Kidney capillary endothelial cell (primary cell): ENCODE measurements around the gene NFATC1.

Experiments used
- DNase-seq: peaks from one replicate; pipeline ENCODE4 v3.0.0-alpha.2; 2018; ENCODE audit warnings: low spot score

NFATC1 gene

DNA sequence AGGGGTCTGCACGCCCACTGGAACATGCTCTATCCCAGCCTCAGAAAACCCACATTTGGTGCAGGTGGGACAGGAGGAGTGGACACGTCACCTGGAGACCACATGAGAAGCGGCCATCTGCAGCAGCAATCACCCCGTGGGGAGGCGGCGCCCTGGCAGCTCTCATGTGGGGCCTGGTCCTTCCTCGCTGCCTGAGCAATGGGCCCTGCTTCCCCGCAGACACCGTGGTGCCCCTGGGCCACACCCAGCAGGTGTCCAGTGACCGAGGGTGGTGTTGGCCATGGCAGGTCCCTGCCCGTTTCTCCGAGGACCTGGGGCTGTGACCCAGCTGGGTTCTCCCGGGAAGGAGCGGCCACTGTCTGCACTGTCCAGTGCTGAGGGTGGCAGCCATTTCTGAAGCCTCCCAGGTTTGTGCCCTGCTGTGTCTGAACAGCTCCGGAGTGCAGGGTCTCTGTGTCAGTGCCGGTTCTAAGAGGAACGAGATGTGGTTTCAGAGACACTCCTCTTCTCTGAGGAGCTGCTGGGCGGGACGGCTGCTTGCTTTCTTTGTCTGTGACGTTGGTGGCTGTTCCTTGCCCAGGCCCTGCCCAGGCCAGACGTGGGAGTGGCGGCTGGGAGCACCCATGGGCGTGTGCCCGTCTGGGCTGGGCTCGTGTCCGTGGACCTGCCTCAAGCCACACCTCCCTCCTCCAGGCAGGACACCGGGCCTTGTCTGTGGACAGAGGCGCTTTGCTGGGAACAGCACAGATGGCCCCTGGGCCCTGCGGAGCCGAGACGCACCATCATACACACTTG lies 44.8 kb downstream of the NFATC1 start:
- DNase-seq, result no peak

DNA sequence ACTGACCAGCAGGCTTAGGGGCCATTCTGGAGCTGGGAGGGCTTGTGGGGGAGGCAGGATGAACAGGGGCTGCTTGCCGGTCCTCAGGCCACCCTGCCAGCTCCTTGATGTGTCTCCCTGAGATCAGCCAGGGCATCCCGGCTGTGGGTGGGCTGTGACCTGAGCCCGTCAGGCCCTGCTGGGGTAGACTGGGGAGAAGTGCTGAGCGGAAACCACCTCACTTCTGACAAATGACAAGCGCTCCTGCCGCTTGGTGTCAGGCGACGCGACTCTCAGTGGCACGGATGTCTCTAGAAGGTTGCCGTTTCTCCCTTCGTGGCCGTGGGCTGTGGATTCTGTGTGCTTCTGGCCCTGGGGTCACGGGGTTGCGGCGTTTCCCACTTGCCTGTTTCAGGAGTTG lies 45.7 kb downstream of the NFATC1 start:
- no peak for DNase-seq

DNA sequence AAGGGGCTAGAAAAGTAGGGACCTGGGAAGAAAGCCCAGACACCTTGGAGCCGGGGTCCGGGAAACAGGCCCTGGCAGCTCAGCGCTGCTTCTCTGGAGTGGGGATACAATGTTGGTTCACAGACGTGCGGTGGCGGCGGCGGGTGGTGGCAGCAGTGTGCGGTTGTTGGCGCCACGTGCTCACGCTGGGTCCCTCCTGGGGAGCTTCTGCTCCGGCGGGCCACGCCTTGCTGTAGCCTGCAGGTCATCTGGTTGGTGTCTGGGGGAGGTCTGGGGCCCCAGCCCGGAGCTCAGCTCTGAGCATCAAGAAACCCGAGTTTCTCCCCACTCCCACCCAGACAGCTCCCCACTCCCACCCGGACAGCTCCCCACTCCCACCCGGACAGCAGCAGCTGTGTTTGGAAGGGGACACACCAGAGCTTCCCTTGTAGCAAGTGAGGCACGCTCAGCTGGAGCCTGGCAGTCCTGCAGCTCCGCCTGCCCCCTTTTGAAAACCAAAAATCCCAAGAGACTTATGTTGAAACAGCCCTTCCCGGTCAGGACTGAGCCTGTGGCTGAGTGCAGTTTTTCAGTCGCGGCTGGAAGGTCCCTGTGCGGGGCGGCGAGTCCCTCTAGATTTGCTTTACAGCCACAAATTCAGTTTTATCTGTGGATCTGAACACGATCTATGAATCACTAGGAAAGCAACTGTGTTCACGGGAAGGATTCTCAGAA lies 46.9 kb downstream of the NFATC1 start:
- no peak for DNase-seq

DNA sequence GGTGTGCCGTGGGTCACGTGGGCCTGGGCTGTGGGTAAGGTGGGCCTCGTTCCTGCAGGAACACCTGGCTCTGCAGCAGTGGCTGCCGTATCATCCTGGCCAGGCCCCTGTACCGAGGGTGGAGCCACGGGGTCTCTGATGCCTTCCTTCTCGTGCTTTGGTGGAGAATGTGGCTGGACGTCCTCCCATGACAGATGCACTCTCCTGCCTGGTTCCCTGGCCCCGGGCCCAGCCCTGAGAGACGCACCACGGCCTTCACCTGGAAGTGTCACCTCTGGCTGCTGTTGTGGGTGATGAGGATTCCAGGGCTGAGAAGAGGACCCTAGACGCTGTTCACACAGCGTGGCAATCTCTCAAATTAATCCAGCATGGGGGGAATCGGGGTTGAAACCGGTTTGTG lies 49.5 kb downstream of the NFATC1 start:
- no peak for DNase-seq

DNA sequence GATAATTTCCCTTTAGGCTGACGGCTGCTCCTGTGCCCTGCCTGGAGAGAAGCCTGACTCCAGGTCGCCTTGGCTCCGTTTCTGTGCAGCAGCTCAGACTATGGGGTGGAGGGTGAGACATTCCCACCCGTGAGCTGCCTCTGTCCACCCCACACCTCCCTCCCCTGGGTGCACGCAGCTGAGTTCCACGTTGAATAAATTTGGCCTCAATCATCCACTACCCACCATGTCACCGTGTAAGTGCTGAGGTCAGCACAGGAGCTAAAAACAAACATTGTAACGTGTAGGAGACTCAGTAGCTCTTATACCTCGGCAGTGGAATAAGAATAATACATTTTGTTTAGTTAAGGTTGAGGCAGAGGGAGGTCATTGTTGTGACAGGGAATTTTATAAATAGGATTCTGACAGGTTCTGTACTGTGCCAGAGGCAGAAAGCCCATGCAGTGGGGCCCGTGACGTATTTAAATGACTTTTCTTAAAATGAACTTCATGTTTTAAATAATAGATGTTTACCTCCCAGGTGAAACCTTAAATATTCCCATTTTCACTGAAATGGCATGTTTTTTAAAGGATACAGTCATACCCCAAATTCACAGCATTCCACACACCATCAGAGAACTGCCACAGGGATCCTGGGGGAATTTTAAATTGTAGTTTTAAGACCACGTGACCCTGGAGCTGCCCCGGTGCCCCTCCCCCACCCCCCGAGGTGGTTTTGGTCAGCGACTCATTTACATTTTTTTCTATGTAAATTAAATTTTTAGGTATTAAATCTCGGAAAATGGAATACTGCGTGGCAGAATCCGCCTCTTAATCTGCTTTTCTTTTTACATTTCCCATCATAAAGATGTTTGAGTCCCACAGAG lies 50.2 kb downstream of the NFATC1 start:
- DNase-seq, result no peak

DNA sequence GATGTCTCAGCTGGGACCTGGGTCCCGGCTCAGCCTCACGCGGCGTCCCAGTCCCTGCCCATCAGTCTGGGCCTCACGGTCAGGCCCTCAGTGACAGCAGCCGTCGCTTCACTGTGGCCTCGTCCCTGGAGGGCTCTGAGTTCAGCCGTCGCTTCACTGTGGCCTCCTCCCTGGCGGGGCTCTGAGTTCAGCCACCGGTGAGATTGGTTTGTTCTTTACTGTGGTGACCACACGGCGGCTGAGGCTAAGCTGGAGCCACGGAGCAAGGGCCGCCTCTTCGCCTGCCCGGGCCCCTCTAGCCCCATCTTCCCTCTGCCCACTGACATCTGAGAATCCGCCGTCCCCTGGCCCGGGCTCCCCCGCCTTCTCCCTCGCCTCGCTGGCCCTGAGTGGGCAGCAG lies 51.2 kb downstream of the NFATC1 start:
- DNase-seq, result no peak

DNA sequence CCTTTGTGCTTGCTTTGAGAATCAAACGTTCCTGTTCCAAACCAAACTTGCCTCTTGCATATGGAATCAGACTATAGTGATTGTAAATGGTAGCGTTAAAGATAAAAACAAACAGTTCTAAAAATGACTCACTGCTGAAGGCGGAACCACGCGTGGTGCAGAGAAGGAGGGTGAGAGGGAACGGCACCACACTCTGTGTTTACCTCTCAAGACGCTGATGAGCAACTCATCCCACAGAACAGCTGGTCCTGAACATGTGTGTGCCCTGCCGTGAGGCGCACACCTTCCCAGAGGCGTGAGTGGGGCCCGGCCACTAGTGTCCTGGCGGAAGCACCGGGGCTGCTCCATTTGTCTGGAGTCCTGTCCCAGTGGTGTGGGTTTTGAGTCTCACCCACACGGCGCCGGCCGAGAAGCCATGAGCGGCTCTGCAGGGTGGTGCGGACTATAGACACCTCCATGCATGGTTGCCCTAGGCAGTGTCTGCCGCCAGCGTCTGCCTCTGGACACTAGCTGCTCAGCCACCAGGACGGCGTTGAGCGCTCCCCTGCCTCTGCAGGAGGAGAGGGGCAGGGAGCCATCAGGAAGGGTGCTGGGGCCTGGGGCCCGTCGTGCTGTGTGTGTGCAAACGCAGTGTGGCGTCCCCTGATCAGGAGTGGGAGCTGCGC lies 52.1 kb downstream of the NFATC1 start:
- DNase-seq, result no peak

DNA sequence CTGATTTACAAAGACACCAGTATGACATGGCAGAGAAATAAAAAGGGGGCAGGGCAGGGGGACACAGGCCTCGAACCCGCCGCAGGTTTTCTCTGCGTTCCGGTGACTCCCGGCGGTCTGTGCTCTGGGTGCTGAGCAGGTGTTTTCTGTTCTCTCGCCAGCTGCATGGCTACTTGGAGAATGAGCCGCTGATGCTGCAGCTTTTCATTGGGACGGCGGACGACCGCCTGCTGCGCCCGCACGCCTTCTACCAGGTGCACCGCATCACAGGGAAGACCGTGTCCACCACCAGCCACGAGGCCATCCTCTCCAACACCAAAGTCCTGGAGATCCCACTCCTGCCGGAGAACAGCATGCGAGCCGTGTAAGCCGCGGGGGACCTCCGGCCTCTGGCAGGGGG lies 52.9 kb downstream of the NFATC1 start:
- no peak for DNase-seq

DNA sequence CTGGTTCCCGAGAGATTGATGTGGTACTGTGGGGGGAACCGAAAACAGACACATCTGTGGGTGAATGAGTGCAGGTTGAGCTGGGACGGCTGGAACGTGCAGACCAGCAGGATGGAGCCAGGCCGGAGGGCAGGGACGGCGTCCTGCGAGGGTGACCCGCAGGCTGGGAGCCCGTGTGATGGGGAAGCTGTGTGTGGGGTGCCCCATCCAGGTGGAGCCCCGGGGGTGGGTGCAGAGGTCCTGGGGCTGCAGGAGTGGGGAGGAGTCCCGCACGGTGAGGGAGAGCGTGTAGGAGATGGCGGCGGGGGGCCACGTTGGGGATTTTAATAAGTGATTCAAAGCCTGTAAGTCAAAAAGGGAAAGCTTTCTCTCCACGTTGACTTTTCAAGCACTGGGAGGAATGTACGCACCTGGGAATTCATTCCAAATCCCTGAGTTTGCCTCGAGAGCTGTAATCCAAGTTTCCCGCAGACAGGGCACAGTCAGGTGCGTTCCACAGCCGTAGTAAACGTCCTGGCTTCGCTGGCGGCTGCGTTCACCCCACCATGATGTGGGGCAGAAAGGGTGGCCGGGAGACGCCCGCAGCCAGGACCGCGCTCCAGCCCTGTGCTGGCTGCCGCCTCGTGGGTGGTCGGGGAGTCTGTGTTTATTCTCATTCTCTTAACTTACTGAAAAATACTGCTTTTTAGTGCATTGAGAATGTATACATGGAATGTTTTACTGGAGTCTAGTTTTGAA lies 54.0 kb downstream of the NFATC1 start:
- DNase-seq, result no peak

DNA sequence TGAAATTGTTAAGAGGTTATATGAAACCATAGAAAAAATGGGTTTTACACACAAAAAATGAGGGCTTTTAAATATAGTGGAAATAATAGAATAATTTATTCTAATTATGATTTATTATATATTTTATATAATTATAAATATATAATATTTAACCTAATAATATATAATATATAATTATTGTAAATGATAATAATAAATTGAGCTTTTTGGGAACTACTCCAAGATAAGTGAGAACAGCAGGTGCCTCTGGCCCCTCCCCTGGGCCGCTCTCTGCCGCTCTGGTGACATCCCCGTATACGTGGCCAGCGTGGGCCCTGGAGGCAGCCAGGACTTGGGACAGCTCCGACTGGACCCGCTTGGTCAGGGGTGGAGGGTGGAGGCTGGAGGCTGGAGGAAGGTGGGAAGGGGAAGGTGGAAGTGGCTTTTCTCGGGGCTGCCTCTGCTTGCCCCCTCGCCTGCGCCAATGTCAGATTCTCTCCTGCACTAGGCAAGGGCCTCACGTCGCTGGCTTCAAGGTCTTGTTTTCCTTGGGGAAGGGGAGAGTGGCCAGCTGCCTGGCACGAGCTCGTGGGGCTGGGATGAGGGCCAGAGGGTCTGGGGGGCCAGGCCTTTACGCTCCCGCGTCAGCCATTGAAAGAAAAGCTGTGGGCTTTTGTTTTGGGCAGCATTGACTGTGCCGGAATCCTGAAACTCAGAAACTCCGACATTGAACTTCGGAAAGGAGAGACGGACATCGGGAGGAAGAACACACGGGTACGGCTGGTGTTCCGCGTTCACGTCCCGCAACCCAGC lies 54.8 kb downstream of the NFATC1 start:
- no peak for DNase-seq

DNA sequence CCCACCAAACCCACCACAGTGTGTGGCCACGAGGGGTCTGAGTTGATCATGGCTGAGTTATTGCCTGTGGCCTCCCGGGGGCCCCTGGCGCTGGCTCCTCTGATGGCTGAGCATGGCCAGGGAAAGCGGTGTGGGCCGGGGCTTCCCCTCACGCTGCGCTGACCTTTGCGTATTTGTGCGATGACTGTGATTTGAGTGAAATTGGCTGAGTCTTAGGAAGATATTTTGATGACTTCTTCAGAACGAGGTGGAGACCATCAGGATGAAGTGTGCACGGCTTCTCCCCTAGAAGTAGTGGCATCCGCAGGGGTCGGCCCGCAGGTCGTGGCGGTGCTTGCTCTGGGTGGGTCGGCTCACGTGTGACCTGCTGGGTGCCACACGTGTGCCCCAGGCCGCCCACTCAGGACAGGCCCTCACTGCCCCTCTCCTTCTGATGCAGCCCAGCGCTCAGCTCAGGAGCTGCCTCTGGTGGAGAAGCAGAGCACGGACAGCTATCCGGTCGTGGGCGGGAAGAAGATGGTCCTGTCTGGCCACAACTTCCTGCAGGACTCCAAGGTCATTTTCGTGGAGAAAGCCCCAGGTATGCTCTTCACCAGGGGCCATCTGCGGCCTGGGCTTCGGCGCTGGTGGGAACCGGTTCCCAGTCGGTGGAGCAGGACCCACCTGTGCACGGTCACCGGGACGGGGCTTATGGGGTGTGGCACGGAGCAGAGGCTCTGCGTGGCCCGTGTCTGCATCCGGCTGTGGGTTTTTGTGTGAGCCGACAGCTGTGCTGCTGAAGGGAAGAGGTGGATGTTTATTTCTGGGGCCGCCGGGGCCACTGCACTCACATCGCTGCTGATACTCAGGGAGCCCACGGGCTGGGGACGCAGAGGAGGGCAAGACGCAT lies 55.8 kb downstream of the NFATC1 start:
- DNase-seq, result no peak

DNA sequence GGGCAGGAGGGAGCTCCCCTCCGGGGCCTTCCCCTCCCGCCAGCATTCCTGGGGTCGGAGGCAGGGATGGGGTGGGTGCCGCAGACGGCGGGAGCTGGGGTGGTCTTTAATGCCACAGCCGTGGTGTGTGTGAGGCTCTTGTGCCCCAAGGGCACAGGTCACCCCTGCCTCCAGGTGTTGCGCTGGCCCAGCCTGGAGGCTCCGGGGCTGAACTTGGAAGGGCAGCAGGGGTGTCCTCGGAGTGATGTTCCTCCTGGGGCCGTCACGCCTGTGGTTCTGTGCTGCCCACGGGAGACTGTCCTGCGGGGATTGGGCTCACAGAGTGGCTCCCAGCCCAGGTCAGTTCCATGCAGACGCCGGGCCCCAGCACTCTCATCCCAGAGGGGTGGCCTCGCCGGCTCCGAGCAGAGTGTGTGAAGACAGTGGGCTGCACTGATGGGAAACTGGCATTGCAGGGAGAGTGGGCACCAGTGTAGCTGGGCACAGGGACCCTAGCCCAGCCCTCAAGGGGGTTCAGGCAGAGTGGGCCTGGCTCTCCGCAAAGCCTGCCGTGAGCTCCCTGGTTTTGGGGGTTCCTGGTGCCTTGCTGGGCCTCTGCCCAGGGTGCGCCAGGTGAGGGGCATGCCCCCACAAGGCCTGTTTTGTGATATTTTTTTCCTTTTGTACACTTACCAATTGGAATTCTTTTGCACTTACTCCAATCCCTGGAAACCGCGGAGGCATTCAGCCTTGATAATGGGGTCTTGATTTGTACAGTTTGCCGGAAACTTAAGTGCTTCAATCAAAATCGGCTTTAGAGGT lies 56.7 kb downstream of the NFATC1 start:
- no peak for DNase-seq

DNA sequence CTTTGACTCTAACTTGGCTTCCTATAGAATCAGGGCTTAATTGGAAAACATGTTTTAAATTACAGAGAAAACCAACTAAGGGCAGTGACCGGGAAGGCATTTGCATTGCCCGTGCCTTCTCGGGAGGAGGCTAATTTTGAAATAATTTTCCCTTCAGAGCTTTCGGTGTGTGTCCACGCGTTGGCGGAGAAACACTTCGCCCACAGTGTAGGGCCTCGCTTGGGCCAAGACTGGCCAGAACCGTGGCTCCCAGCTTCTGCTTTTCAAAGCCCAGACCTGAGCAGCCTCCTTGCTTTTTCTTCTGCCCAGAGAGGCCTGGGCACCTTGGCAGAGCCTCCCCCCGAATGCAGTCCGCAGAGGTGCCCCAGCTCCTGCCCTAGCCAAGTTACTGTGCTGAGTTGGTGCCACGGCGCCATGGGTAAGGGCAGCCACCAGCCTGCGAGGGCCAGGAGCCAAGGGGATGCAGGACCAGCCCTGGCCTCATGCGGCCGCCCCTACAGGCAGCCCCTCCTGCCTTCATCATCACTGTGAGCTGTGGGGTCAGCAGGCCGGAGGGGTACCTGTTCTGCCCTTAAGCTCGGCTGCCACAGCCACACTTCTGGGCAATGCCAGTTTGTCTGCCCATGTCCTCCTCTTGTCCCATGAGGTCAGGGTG lies 57.4 kb downstream of the NFATC1 start:
- DNase-seq, result no peak

DNA sequence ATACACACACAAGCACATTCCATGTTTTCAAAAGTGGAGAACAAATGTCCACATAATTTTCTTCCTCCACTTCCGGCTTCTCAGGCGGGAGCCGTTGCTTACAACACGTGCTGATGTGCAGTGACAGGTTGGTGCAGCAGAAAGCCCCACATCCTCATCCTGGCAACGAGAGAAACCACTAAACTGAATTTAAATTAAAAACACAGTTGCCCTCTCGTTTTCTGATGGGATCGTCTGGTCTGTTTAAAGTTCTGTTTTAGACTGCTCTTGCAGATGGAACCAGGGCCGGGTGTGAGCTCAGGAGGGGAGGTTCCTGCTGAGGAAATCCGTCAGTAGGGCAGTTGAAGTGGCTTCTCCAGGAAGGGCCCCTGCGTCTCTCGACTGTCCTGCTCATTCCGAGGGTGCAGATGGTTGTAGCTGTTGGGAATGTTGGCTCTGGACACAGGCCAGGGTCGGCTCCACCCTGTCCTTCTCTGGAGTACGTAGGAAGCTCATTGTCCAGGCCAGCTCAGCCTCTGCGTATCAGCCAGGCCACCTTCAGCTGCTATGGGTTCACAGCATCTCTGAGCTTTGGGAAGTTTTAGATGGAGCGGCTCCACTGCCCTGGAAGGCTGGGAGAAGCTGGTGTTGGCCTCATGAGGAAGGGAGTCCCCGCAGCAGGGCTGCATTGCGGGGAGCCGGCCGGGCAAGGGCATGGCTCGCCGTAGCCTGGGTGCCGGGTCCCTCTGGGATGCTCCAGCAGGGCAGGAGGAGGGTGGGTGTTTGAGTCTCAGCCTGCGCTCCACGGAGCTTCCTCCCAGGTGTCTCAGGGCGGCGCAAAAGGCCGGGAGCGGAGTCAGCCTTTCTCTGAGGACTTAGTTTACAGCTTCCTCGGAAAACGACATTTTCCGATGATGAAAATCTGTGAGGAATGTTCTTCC lies 58.3 kb downstream of the NFATC1 start:
- peak; percentile 63 for DNase-seq

DNA sequence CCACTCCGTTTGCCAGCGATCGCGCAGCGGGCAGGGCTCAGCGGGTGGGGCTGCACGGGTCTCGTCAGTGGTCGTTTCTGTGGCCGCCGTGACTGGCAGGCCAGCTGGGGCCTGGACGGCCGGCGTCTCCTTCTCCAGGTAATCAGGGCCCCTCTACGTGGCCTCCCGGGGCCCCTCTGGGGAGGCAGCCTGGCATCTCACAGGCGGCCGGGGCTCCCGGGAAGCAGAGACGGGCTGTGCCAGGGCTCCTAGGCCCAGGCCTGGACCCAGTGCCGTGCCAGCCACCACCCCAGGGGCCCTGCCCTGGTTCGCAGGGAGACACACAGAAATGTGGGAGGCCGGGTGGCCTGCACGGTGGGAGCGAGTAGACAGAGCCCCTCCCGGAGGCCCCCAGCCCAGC lies 59.5 kb downstream of the NFATC1 start:
- no peak for DNase-seq

DNA sequence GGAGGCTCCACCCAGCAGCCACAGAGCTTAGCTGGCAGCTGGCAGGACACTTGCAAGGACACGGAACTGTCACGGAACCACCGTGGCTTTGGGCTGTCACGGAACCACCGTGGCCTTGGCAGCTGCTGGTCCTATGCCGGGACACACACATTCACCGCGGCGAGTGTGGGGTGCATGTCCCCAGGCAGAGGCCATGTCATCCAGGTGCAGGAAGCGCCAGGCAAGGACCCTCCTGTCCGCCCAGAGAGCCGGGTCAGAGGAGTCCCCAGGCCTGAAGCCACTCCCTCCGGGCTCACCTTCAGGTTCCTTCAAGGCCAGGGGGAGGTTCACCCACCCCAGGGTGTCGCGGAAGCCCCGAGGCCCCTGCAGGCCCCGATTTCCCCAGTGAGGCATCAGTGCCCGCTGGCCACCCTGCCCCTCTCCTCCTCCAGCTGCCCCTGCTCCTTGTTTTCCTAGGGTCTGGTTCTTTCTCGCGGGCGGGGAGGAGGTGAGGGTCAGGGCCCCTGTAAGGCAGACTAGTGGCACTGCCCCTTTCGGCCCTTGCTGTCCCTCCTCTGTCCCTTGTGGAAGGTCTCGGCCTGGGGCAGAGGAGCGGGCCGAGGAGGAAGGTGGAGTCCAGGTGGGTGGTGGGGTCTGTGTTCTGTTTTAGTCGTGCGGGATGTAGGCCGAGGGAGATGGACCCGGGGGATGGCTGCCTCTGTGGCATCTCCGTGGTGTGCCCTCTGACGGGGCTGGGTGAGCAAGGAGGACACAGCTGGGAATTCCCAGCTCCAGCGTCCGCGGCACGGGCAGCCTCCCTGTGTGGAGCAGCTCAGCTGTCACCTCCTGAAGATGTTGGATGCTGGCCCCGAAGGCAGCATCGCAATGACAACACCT lies 60.6 kb downstream of the NFATC1 start:
- no peak for DNase-seq
